ENCODE measurements around the gene GPD1L.

The GPD1L gene

GRCh38 chr3:32180141-32180784, 73.8 kb downstream of the GPD1L start:
- H3F3A ChIP-seq (ENCODE audit: insufficient read depth, low read length), result no peaks in the 10 kb centered on the region
- no peak overlapping the region for H3K9ac ChIP-seq (ENCODE audit: low read length)
- H3K9me2 ChIP-seq (ENCODE audit: low read depth, low read length), result no peaks in the 10 kb centered on the region
- H2AFZ ChIP-seq (ENCODE audit: low read length), result no peak overlapping the region
- no peaks in the 10 kb centered on the region for H3K36me3 ChIP-seq (ENCODE audit: insufficient read depth, low read length)
- no peak overlapping the region for H3K4me3 ChIP-seq (ENCODE audit: low read depth, low read length, poor library complexity, severe bottlenecking)
- no peaks in the 10 kb centered on the region for H4K20me1 ChIP-seq (ENCODE audit: insufficient read depth, low read length)
- H3K4me2 ChIP-seq (ENCODE audit: low read length), result no peak overlapping the region
- H3K79me2 ChIP-seq (ENCODE audit: insufficient read depth, low read length), result no peaks in the 10 kb centered on the region
- TF ChIP-seq CTCF (IDR thresholded peaks at IDR 0.05; ENCODE audit: low read length) (no peak), EZH2 (IDR thresholded peaks at IDR 0.05; ENCODE audit: borderline replicate concordance, low read length) (no peak)
- H3K27me3 ChIP-seq (ENCODE audit: insufficient read depth, low read length), result no peaks in the 10 kb centered on the region
- H3K9me3 ChIP-seq (ENCODE audit: low read length), result no peaks in the 10 kb centered on the region
- peaks cover 8% of the 10 kb centered on the region for H3K4me1 ChIP-seq (ENCODE audit: insufficient read depth, low read length, severe bottlenecking)
- H3K27ac ChIP-seq (ENCODE audit: low read depth, low read length, poor library complexity, severe bottlenecking), result no peak overlapping the region

GRCh38 chr3:32181365-32181764, 74.9 kb downstream of the GPD1L start:
- no peak overlapping the region for H3K4me3 ChIP-seq (ENCODE audit: low read depth, low read length, poor library complexity, severe bottlenecking)
- H2AFZ ChIP-seq (ENCODE audit: low read length), result no peak overlapping the region
- no peaks in the 10 kb centered on the region for H3K9me3 ChIP-seq (ENCODE audit: low read length)
- H3K4me1 ChIP-seq (ENCODE audit: insufficient read depth, low read length, severe bottlenecking), result peaks cover 8% of the 10 kb centered on the region
- H3F3A ChIP-seq (ENCODE audit: insufficient read depth, low read length), result no peaks in the 10 kb centered on the region
- H3K4me2 ChIP-seq (ENCODE audit: low read length), result no peak overlapping the region
- H3K79me2 ChIP-seq (ENCODE audit: insufficient read depth, low read length), result no peaks in the 10 kb centered on the region
- H3K9me2 ChIP-seq (ENCODE audit: low read depth, low read length), result no peaks in the 10 kb centered on the region
- TF ChIP-seq EZH2 (IDR thresholded peaks at IDR 0.05; ENCODE audit: borderline replicate concordance, low read length), result no peak
- no peak for TF ChIP-seq CTCF (IDR thresholded peaks at IDR 0.05; ENCODE audit: low read length)
- no peak overlapping the region for H3K9ac ChIP-seq (ENCODE audit: low read length)
- H3K27me3 ChIP-seq (ENCODE audit: insufficient read depth, low read length), result no peaks in the 10 kb centered on the region
- H3K27ac ChIP-seq (ENCODE audit: low read depth, low read length, poor library complexity, severe bottlenecking), result no peak overlapping the region
- H3K36me3 ChIP-seq (ENCODE audit: insufficient read depth, low read length), result no peaks in the 10 kb centered on the region
- H4K20me1 ChIP-seq (ENCODE audit: insufficient read depth, low read length), result no peaks in the 10 kb centered on the region

- TF ChIP-seq CTCF (IDR thresholded peaks at IDR 0.05; ENCODE audit: low read length), result no peak
- TF ChIP-seq EZH2 (IDR thresholded peaks at IDR 0.05; ENCODE audit: borderline replicate concordance, low read length), result no peak
- Histone ChIP-seq H3F3A (ENCODE audit: insufficient read depth, low read length) (no peaks in the 10 kb centered on the region), H3K9me3 (ENCODE audit: low read length) (no peaks in the 10 kb centered on the region), H2AFZ (ENCODE audit: low read length) (no peak overlapping the region), H3K9me2 (ENCODE audit: low read depth, low read length) (no peaks in the 10 kb centered on the region), H3K4me2 (ENCODE audit: low read length) (no peak overlapping the region), H4K20me1 (ENCODE audit: insufficient read depth, low read length) (no peaks in the 10 kb centered on the region), H3K36me3 (ENCODE audit: insufficient read depth, low read length) (no peaks in the 10 kb centered on the region), H3K27me3 (ENCODE audit: insufficient read depth, low read length) (no peaks in the 10 kb centered on the region), H3K27ac (ENCODE audit: low read depth, low read length, poor library complexity, severe bottlenecking) (no peak overlapping the region), H3K4me1 (ENCODE audit: insufficient read depth, low read length, severe bottlenecking) (peaks cover 8% of the 10 kb centered on the region), H3K79me2 (ENCODE audit: insufficient read depth, low read length) (no peaks in the 10 kb centered on the region), H3K9ac (ENCODE audit: low read length) (no peak overlapping the region), H3K4me3 (ENCODE audit: low read depth, low read length, poor library complexity, severe bottlenecking) (no peak overlapping the region)
Measured at GRCh38 chr3:32181796-32182195, 75.4 kb downstream of the GPD1L start.

All from OCI-LY1 (cell line).